Measurements from ENCODE around the gene CAMTA1.
"Not testable (repeated sequence)": the region's sequence is repeated elsewhere in the genome, so short reads cannot be mapped to it uniquely, and the experiment has no call there.

Gene CAMTA1, protein sequence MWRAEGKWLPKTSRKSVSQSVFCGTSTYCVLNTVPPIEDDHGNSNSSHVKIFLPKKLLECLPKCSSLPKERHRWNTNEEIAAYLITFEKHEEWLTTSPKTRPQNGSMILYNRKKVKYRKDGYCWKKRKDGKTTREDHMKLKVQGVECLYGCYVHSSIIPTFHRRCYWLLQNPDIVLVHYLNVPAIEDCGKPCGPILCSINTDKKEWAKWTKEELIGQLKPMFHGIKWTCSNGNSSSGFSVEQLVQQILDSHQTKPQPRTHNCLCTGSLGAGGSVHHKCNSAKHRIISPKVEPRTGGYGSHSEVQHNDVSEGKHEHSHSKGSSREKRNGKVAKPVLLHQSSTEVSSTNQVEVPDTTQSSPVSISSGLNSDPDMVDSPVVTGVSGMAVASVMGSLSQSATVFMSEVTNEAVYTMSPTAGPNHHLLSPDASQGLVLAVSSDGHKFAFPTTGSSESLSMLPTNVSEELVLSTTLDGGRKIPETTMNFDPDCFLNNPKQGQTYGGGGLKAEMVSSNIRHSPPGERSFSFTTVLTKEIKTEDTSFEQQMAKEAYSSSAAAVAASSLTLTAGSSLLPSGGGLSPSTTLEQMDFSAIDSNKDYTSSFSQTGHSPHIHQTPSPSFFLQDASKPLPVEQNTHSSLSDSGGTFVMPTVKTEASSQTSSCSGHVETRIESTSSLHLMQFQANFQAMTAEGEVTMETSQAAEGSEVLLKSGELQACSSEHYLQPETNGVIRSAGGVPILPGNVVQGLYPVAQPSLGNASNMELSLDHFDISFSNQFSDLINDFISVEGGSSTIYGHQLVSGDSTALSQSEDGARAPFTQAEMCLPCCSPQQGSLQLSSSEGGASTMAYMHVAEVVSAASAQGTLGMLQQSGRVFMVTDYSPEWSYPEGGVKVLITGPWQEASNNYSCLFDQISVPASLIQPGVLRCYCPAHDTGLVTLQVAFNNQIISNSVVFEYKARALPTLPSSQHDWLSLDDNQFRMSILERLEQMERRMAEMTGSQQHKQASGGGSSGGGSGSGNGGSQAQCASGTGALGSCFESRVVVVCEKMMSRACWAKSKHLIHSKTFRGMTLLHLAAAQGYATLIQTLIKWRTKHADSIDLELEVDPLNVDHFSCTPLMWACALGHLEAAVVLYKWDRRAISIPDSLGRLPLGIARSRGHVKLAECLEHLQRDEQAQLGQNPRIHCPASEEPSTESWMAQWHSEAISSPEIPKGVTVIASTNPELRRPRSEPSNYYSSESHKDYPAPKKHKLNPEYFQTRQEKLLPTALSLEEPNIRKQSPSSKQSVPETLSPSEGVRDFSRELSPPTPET (N-terminal part only)

DNA sequence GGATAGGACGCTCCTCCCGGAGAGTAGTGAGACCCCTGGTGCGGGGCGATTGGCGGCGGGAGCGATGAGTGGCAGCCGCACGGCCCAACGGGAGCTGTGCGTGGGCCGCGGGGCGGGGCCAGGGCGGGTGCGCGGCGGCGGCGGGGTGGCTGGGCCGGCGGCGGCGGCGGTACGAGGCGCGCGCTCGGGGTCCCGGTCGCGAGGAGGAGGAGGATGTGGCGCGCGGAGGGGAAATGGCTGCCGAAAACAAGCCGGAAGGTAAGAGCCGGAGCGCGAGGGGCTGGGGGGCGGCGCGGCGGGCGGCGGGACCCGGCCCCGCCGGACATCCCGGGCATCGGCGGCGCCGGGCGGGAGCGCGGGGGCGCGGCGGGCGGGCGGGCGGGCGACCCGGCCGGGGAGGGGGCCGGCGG, at the start of gene CAMTA1:
CAMTA1 (plus strand) TSS at position 137 of the 410 bp plus-strand sequence; CDS start at position 214, 77 bp downstream.
- no peak for FAIRE-seq

- FAIRE-seq = no peak
Measured at GRCh38 chr1:6738987-6739676, 46.1 kb upstream of the CAMTA1 start.

GRCh38 chr1:6742676-6743188, 42.5 kb upstream of the CAMTA1 start:
- FAIRE-seq = not testable (repeated sequence)

DNA sequence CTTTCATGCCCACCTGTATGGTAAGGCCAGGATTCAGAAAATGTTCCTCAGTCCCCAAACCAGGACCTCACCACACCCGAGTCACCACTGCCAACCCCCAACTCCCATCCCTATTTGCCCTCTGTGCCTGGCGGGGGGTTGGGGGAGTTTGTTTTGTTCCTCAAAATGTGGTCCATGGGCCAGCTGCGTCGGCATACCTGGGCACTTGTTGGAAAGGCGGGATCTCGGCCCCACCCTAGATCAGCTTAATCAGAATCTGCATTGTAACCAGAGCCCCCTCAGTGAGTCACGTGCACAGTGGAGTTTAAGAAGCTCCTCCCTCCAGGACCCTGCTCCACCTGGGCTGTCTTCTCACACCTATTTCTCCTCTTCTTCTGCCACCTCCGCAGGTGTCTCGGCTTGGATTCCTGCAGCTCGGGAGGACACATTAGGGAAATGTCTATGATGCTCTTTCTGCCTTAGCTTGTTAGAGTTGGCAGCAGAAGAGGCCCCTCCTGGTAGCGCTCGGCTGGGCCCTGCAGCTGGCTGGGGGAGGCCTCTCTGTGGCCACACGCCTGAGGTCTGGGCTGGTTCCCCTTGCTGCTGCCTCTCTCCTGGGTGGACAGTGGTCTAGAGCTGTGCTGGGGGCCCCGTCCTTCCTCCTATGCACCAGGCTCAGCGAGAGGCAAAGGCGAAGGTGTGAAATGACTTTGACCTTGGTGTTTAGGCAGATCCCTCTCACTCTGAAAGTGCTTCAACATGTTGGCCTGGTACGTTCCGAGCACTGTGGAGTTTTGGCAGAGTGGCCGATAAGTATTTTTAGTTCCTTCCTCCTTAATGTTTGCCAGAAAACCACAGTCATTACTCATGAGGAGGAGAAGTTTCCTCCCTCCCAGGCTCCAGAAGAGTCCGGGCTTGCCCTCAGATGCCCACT, 41.8 kb upstream of the CAMTA1 start:
- FAIRE-seq = no peak

GRCh38 chr1:6745073-6745472, 40.2 kb upstream of the CAMTA1 start:
- no peak for FAIRE-seq

GRCh38 chr1:6747674-6748073, 37.6 kb upstream of the CAMTA1 start:
- no peak for FAIRE-seq

GRCh38 chr1:6750490-6750889, 34.8 kb upstream of the CAMTA1 start:
- FAIRE-seq = no peak

DNA sequence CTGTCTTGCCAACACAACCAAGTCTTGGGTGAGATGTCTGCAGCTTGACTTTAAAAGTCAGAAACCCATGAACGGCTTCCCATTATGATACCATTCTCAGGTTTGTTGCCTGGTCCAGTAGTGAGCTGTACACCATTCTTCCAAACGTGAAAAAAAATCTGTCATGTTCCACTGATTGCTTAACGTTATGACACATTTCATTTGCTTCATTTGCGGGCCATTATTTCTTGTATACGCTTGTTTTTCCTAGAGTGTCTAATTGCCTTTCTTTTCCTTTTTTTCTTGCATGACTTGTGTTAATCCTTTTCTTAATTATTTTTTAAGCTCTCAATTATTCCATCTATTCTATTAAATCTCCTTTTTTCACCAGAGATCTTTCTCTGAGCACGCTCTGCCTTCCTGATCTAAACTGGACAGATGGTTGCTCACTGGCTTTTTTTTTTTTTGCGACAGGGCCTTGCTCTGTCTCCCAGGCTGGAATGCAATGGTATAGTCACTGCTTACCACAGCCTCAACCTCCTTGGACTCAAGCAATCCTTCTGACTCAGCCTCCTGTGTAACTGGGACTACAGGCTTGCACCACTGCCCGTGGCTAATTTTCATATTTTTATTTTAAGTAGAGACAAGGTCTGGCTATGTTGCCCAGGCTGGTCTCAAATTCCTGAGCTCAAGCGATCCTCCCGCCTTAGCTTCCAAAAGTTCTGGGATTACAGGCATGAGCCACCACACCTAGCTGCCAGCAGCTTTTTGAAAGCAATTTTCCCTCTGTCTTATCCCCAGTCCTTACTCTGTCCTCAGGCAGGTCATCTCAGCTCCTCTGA, 31.7 kb upstream of the CAMTA1 start:
- no peak for FAIRE-seq

DNA sequence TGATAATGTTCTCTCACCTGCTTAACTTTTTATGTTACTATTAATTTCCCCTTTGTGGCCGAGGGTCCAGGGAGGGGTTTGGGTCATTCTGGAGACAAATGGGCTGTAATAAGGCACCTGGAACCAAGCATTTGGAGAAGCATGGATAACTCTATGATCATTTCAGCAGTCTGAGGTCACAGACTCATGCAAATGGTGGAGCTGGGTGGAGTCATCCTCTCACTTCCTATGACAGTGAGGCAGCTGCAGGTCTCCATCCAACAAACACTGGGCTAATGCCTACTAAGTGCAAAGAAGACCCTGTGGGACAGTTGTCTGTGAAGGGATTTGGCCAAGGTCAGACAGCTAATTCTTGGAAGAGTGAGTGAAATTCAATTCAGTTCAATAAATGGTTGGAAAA, 28.8 kb upstream of the CAMTA1 start:
- no peak for FAIRE-seq

- FAIRE-seq = no peak
Measured at GRCh38 chr1:6757719-6758435, 27.4 kb upstream of the CAMTA1 start.

- no peak for FAIRE-seq
Measured at GRCh38 chr1:6761196-6761737, 24.0 kb upstream of the CAMTA1 start.

GRCh38 chr1:6762060-6762459, 23.2 kb upstream of the CAMTA1 start:
- no peak for FAIRE-seq

GRCh38 chr1:6770751-6771440, 14.4 kb upstream of the CAMTA1 start:
- FAIRE-seq = no peak

- FAIRE-seq = no peak
Measured at GRCh38 chr1:6771441-6771769, 13.8 kb upstream of the CAMTA1 start.

DNA sequence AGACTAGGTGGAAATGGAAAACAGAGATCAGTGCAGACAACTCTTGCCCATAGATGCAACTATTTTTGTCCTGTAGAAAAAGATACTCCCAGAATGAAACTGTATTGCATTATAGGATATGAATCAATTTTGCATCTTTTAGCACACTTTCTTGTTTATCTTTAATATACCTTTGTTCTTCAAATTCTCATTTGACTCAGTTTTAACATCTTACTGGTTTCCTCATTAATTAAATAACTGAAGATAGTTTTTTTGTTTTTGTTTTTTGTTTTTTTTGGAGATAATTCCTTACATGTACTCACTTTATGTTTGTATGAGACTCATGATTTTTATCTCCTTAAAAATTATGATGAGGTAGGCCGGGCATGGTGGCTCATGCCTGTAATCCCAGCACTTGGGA, 10.9 kb upstream of the CAMTA1 start:
- no peak for FAIRE-seq

DNA sequence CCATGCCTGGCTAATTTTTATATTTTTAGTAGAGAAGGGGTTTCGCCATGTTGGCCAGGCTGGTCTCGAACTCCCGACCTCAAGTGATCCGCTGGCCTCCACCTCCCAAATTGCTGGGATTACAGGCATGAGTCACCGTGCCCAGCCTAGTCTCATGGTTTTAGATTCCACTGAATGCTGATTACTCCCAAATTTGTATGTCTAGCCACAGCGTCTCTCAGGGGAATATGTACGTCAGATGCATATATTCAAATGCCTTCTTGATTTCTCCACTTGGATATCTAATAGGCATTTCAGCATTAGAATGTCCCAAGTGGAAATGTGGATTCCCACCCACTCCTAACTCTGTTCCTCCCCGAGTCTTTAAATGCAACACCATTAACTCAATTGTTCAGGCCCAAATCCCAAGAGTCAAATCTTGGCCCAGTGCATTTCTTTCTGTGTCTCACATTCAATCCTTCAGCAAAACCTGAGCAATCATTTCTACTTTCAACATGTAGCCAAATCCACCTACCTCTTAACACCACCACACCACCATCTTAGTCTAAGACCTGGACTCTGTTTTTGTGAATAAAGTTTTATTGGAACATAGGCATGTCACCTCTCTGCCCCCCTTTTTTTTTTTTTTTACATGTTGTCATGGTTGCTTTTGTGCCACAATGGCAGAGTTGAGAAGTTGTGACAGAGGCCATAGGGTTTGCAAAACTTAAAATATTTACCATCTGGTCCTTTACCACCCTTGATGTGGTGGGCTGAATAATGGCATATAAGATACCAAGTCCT, 9.8 kb upstream of the CAMTA1 start:
- no peak for FAIRE-seq

DNA sequence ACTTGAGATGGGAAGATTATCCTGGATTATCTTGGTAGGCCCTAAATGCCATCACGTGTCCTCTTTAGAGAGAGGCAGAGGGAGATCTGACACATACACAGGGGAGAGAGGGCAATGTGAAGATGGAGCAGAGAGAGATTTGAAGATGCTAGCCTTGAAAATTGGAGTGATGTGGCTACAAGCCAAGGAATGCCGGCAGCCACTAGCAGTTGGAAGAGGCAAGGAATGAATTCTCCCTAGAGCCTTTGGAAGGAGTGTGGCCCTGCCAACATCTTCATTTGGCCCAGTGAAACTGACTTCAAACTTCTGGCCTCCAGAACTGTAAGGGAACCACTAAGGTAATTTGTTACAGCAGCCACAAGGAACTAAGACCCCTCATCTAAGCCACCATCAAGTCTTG, 8.9 kb upstream of the CAMTA1 start:
- FAIRE-seq = no peak

- FAIRE-seq = no peak
Measured at GRCh38 chr1:6776895-6777294, 8.4 kb upstream of the CAMTA1 start.

Data from endometrium (tissue), 2 donors.